ENCODE data around the gene NANOS2. TPM values are rescaled to one million over a fixed set of nuclear protein-coding genes. Genes with fewer than 3 reads are reported as not detected.

NANOS2 gene
- total RNA-seq, 1 donor from 2014 or later, result not detected

- Histone ChIP-seq H3K4me1 (no peaks in the 10 kb centered on the region), H3K4me3 (no peak overlapping the region), H3K27me3 (no peaks in the 10 kb centered on the region), H3K36me3 (no peaks in the 10 kb centered on the region), H3K27ac (no peak overlapping the region), H3K9me3 (no peaks in the 10 kb centered on the region)
- no peak for DNase-seq (ENCODE audit: low spot score in 2 of 2)
- intact Hi-C loops (cut with DNase I), result no loop called here
- TF ChIP-seq CTCF (IDR thresholded peaks at IDR 0.05), result no peak
Observed at GRCh38 chr19:45935267-45935666, 20.7 kb upstream of the NANOS2 start.

- no peak for DNase-seq (ENCODE audit: low spot score in 2 of 2)
- TF ChIP-seq CTCF (IDR thresholded peaks at IDR 0.05), result no peak
- H3K27ac ChIP-seq, result no peak overlapping the region
- no peaks in the 10 kb centered on the region for H3K4me1 ChIP-seq
- no peaks in the 10 kb centered on the region for H3K27me3 ChIP-seq
- H3K9me3 ChIP-seq, result no peaks in the 10 kb centered on the region
- H3K36me3 ChIP-seq, result no peaks in the 10 kb centered on the region
- no peak overlapping the region for H3K4me3 ChIP-seq
- intact Hi-C loops (cut with DNase I), result no loop called here
Observed at GRCh38 chr19:45934551-45935230, 20.1 kb upstream of the NANOS2 start.

GRCh38 chr19:45933759-45934158, 19.2 kb upstream of the NANOS2 start:
- intact Hi-C loops (cut with DNase I), result no loop called here
- Histone ChIP-seq H3K9me3 (no peaks in the 10 kb centered on the region), H3K27ac (no peak overlapping the region), H3K36me3 (no peaks in the 10 kb centered on the region), H3K4me1 (no peaks in the 10 kb centered on the region), H3K4me3 (no peak overlapping the region), H3K27me3 (no peaks in the 10 kb centered on the region)
- DNase-seq (ENCODE audit: low spot score in 2 of 2), result no peak
- no peak for TF ChIP-seq CTCF (IDR thresholded peaks at IDR 0.05)

- intact Hi-C loops (cut with DNase I), result no loop called here
- H3K27me3 ChIP-seq, result no peaks in the 10 kb centered on the region
Observed at GRCh38 chr19:45931055-45931454, 16.5 kb upstream of the NANOS2 start.

GRCh38 chr19:45929247-45929646, 14.7 kb upstream of the NANOS2 start:
- H3K9me3 ChIP-seq, result no peaks in the 10 kb centered on the region
- peaks cover 0 to 3% of the 10 kb centered on the region in 2 donors for H3K4me1 ChIP-seq
- H3K27ac ChIP-seq, result no peak overlapping the region
- H3K4me3 ChIP-seq, result no peak overlapping the region
- DNase-seq (ENCODE audit: low spot score in 2 of 2), result no peak
- intact Hi-C loops (cut with DNase I), result no loop called here
- no peaks in the 10 kb centered on the region for H3K27me3 ChIP-seq
- no peak for TF ChIP-seq CTCF (IDR thresholded peaks at IDR 0.05)
- H3K36me3 ChIP-seq, result no peaks in the 10 kb centered on the region

More at GRCh38 chr19:45931055-45931454, 16.5 kb upstream of the NANOS2 start:
- DNase-seq (ENCODE audit: low spot score in 2 of 2), result no peak
- Histone ChIP-seq H3K36me3 (no peaks in the 10 kb centered on the region), H3K4me1 (peaks cover 0 to 3% of the 10 kb centered on the region in 2 donors), H3K27ac (no peak overlapping the region), H3K9me3 (no peaks in the 10 kb centered on the region), H3K4me3 (no peak overlapping the region)
- TF ChIP-seq CTCF (IDR thresholded peaks at IDR 0.05), result no peak

Measured in ascending aorta (tissue), 2 donors.